Activated T-cell treated with anti-CD3 and anti-CD28 coated beads for 48 hours (primary cell): Measurements from ENCODE around the gene TSSK1B.

Experiments
- DNase-seq: peaks from one replicate; pipeline ENCODE4 v3.0.0-alpha.2; 2020; ENCODE audit warnings: low read depth

TSSK1B gene

GRCh38 chr5:113397046-113397445, 37.7 kb downstream of the TSSK1B start:
- DNase-seq = no peak

DNA sequence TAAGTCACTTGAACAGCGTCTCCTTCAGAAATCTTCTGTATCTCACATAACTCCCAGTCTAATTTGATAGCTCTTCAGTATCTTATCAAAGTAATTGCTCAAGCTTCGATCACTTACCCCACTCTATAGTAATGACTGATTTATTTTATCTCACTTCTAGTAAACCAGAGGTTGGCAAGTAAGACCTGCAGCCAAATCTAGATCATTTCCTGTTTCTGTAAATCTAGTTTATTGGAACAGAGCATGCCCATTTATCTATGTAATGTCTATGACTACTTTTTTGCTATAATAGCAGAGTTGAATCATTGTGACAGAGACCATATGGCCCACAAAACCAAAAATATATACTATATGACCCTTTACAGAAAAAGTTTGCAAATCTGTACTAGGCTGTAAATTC, 40.1 kb downstream of the TSSK1B start:
- DNase-seq = no peak

GRCh38 chr5:113390224-113390623, 44.6 kb downstream of the TSSK1B start:
- no peak for DNase-seq

- no peak for DNase-seq
Measured at GRCh38 chr5:113389116-113389515, 45.7 kb downstream of the TSSK1B start.

GRCh38 chr5:113387844-113388243, 46.9 kb downstream of the TSSK1B start:
- DNase-seq = no peak

DNA sequence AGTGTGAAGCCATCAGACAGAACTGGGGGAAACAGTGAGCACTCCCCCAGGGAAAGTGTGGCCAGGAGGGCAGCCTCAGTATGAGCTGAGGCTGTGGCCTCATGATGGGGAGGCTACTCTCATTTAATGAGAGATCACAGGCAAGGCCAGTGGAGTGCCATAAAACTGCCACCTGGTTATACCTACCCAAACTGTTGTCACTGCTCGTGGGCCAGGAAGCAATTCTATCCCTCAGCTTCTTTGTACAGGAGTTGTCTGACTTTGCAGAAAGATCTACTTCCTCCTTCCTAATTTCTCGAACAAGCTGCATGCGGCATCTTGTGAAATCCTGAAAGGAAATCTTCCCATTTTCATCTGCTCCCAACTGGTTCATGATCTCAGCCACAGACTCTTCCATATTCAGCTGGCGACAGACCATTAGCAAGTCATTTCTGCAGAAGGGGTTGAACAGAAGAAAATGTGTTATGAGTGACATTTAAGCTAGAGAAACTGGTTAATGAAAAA, 50.0 kb downstream of the TSSK1B start:
- DNase-seq = no peak

DNA sequence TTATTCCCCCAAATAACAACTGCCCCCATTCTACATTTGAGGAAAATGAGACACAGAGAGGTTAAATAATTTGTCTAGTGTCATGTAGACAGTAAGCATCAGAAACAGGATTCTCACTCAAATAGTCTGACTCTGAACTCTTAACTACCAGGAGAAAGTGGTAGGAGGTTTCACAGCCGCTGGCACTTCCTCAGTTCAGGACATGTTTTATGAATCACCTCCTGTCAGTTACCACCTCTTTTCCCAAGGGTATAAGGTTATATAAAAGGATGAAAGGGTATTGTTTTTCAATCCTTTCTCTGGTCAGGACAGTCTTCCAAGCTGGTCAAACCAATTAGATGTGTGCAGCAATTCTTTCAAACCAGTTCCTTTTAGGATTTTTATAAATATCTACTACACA, 52.1 kb downstream of the TSSK1B start:
- DNase-seq = no peak
